Subcutaneous adipose tissue (tissue), 4 donors: ENCODE results near the gene MAGI2. TPM values are rescaled to one million over a fixed set of nuclear protein-coding genes. Genes with fewer than 3 reads are reported as not detected.

Source experiments
- CTCF ChIP-seq: fragments of 450-650 bp; IDR thresholded peaks from one replicate; pipeline ENCODE4 v1.5.1; 2016; ENCODE audit warnings: low read depth, mild to moderate bottlenecking, control low read depth, antibody characterized with exemption, moderate library complexity
- total RNA-seq, 4 donors: library from RNA; depleted of rRNA; stranded (reverse); fragments of >200 nt; gene quantifications; one replicate each; pipeline ENCODE4 v1.1.0, GENCODE V29; 2016

Gene MAGI2
- total RNA-seq, 4 donors from 2014 or later: 13.7 to 22.9 (median 17.7) TPM

GRCh38 chr7:78213402-78213801 lies 1240.1 kb downstream of the MAGI2 start:
- TF ChIP-seq CTCF: no peak

DNA sequence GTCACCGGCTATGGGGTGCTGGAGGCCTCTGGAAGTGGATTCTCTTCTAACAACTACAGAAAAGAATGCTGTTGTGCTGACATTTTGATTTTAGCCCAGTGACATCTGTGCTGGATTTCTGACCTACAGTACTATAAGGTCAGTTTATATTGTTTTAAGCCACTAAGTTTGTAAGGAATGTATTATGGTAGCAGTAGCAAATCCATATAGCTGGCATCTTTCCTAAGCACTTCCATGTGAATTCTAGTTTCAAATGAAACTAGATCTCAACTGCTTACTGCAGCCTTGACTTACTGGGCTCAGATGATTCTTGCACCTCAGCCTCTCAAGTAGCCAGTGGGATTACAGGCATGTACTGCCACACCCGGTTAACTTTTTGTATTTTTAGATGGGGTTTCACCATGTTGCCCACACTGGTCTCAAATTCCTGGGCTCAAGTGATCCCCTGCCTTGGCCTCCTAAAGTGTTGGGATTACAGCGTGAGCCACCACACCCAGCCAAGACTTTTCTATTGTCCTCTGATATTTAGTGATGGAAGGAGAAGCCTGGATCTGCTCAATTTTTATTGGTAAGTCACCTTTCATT lies 1240.9 kb downstream of the MAGI2 start:
- TF ChIP-seq CTCF: no peak

DNA sequence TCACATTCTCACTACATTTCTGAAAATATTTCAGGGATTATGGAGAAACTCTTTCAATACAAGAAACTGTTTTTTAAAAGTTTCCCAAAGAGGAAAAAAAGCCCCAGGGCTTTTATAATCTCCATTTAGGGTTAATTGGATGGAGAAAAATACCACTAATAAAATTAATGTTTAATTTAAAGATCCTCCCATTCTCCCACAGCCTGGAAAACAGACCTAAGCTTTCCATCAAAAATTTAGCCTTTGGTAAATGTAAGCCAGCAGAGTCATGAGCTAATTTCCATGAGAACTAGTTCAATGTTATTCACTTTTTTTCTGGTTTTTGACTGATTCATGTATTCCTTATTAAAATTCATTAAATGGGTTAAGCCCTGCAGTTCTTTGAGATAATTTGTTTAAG lies 1246.2 kb downstream of the MAGI2 start:
- TF ChIP-seq CTCF: no peak

GRCh38 chr7:78206769-78207168 lies 1246.7 kb downstream of the MAGI2 start:
- TF ChIP-seq CTCF: no peak

GRCh38 chr7:78203042-78203720 lies 1250.3 kb downstream of the MAGI2 start:
- no peak for TF ChIP-seq CTCF

GRCh38 chr7:78198756-78199155 lies 1254.7 kb downstream of the MAGI2 start:
- TF ChIP-seq CTCF: no peak

DNA sequence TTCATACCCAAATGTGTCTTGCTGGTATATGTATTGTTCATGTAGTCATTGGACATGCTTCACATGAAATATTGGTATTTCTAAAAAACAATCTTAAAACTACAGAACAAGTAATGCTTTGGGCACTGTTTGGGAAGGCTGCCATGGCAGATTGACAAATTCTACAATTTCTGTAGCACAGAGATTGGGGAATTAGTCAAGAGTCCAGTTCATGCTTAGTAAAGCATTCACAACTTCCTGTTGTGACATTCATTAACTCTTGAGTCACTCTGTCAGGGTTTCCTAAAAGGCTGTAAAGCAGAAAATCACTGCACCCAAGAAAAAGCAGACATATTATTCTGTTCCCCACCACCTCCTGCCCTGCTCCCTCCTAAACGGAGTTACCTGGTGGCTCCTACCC lies 1256.0 kb downstream of the MAGI2 start:
- TF ChIP-seq CTCF: no peak
